OCI-LY1 (cell line): ENCODE results near the gene STX17.

Source experiments
- H2AFZ ChIP-seq: fragments of 200-600 bp; sonication (generic), shearing (Covaris generic); 2 replicates; pipeline ENCODE4 v1.6.0; 2014; ENCODE audit warnings: antibody characterized with exemption, mild to moderate bottlenecking, low read length
- H3F3A ChIP-seq: fragments of 200-600 bp; sonication (generic), shearing (Covaris generic); 2 replicates; pipeline ENCODE4 v1.6.0; 2014; ENCODE audit warnings: mild to moderate bottlenecking, antibody characterized with exemption, low read length, moderate library complexity; ENCODE audit not compliant: insufficient read depth
- H3K27ac ChIP-seq: fragments of 200-600 bp; sonication (generic); 2 replicates; pipeline ENCODE4 v1.5.1; 2014; ENCODE audit warnings: low read length, mixed run types, mild to moderate bottlenecking, low read depth; ENCODE audit not compliant: poor library complexity, severe bottlenecking
- H3K27me3 ChIP-seq: fragments of 200-600 bp; sonication (generic); 2 replicates; pipeline ENCODE4 v1.6.0; 2014; ENCODE audit warnings: antibody characterized with exemption, mild to moderate bottlenecking, low read length, moderate library complexity; ENCODE audit not compliant: insufficient read depth
- H3K36me3 ChIP-seq: fragments of 200-600 bp; sonication (generic); 2 replicates; pipeline ENCODE4 v1.6.1; 2014; ENCODE audit warnings: mild to moderate bottlenecking, antibody characterized with exemption, low read length, moderate library complexity, mixed read lengths; ENCODE audit not compliant: insufficient read depth
- H3K4me1 ChIP-seq: fragments of 200-600 bp; sonication (generic); 2 replicates; pipeline ENCODE4 v1.5.1; 2014; ENCODE audit warnings: mild to moderate bottlenecking, low read length, moderate library complexity; ENCODE audit not compliant: insufficient read depth, severe bottlenecking
- H3K4me2 ChIP-seq: fragments of 200-600 bp; sonication (generic), shearing (Covaris generic); 2 replicates; pipeline ENCODE4 v1.6.1; 2014; ENCODE audit warnings: low read length
- H3K4me3 ChIP-seq: fragments of 200-600 bp; sonication (generic); 2 replicates; pipeline ENCODE4 v1.5.1; 2014; ENCODE audit warnings: low read length, low read depth, mild to moderate bottlenecking, mixed read lengths; ENCODE audit not compliant: poor library complexity, severe bottlenecking
- H3K79me2 ChIP-seq: fragments of 200-600 bp; shearing (Covaris generic); 2 replicates; pipeline ENCODE4 v1.6.1; 2016; ENCODE audit warnings: mixed run types, low read length, mixed read lengths; ENCODE audit not compliant: insufficient read depth
- H3K9ac ChIP-seq: fragments of 200-600 bp; sonication (generic), shearing (Covaris generic); 2 replicates; pipeline ENCODE4 v1.6.1; 2014; ENCODE audit warnings: mild to moderate bottlenecking, low read length, mixed read lengths
- H3K9me2 ChIP-seq: fragments of 200-600 bp; sonication (generic), shearing (Covaris generic); 2 replicates; pipeline ENCODE4 v1.6.1; 2014; ENCODE audit warnings: low read depth, mild to moderate bottlenecking, low read length, mixed read lengths
- H3K9me3 ChIP-seq: fragments of 200-600 bp; shearing (Covaris generic); 2 replicates; pipeline ENCODE4 v1.6.1; 2014; ENCODE audit warnings: low read length, mixed read lengths
- H4K20me1 ChIP-seq: fragments of 200-600 bp; sonication (generic), shearing (Covaris generic); 2 replicates; pipeline ENCODE4 v1.6.0; 2016; ENCODE audit warnings: mild to moderate bottlenecking, low read length; ENCODE audit not compliant: insufficient read depth
- EZH2 ChIP-seq: fragments of 200-600 bp; sonication (generic), shearing (Covaris generic); IDR thresholded peaks from 2 replicates; pipeline ENCODE4 v1.8.0; 2017; ENCODE audit warnings: borderline replicate concordance, mixed run types, mild to moderate bottlenecking, antibody characterized with exemption, low read length, moderate library complexity, mixed read lengths
- TF ChIP-seq, protein P1 (sequence below): fragments of 200-600 bp; sonication (generic), shearing (Covaris generic); IDR thresholded peaks from 2 replicates; pipeline ENCODE4 v1.5.1; 2017; ENCODE audit warnings: mild to moderate bottlenecking, antibody characterized with exemption, low read length, moderate library complexity, mixed read lengths

The STX17 gene

DNA sequence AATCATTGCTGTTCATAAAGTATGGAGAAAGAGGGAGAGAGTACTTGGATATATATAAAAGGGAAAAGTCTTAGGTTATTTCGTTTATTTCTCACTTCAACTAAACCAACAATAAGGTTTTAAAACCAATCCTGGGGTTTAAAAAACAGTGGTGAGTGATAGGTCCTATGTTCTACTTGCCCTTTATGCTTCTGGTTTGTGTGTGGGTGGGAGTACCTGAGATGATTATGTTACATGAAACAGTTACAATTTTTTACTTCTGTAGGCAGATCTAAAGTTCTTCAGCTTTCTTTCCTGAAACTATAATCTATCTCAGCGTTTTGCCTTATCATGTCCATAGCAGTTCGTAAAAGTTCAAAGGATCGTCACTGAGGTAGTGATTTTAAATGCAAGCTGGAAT lies 49.2 kb downstream of the STX17 start:
- Histone ChIP-seq H3K4me1 (no peaks in the 10 kb centered on the region), H3F3A (no peaks in the 10 kb centered on the region), H3K9ac (no peak overlapping the region), H3K9me3 (no peaks in the 10 kb centered on the region; the same call in 1 of the 2 replicates), H3K27ac (no peak overlapping the region), H3K36me3 (peaks cover 21% of the 10 kb centered on the region), H3K79me2 (no peaks in the 10 kb centered on the region), H3K4me2 (no peak overlapping the region), H2AFZ (no peak overlapping the region), H4K20me1 (no peaks in the 10 kb centered on the region), H3K9me2 (no peaks in the 10 kb centered on the region), H3K4me3 (no peak overlapping the region), H3K27me3 (no peaks in the 10 kb centered on the region)
- TF ChIP-seq, protein P1, sequence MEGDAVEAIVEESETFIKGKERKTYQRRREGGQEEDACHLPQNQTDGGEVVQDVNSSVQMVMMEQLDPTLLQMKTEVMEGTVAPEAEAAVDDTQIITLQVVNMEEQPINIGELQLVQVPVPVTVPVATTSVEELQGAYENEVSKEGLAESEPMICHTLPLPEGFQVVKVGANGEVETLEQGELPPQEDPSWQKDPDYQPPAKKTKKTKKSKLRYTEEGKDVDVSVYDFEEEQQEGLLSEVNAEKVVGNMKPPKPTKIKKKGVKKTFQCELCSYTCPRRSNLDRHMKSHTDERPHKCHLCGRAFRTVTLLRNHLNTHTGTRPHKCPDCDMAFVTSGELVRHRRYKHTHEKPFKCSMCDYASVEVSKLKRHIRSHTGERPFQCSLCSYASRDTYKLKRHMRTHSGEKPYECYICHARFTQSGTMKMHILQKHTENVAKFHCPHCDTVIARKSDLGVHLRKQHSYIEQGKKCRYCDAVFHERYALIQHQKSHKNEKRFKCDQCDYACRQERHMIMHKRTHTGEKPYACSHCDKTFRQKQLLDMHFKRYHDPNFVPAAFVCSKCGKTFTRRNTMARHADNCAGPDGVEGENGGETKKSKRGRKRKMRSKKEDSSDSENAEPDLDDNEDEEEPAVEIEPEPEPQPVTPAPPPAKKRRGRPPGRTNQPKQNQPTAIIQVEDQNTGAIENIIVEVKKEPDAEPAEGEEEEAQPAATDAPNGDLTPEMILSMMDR: no peak
- no peak for TF ChIP-seq EZH2

DNA sequence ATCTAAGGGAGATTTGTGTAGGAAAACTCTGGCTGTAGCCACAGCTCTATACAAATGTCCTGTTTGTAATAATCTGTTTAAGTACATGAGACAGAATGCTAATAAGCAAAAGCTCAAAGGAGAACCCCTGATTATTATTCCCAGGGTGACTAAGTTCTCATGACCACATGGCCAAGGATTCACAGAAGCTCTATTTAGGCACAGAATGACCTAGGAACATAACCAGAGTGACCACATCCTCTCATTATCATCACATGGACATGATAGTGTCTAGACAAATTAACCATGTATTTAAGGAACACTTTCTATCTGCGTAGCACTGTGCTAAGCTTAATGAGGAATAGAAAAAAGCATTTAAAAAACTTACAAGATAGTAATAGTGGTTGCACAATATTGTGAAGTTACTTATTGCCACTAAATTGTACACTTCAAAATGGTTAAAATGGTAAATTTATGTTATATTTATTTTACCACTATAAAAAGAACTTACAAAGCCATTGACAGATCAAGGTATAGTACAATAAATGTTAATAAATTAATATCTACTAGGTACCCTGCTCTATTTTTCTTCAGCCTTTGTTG lies 56.3 kb downstream of the STX17 start:
- Histone ChIP-seq H2AFZ (no peak overlapping the region), H3K9ac (no peak overlapping the region), H3K27me3 (no peaks in the 10 kb centered on the region), H3K9me2 (no peaks in the 10 kb centered on the region), H3K9me3 (no peaks in the 10 kb centered on the region), H3K36me3 (no peaks in the 10 kb centered on the region), H3K27ac (no peak overlapping the region), H3K4me2 (no peak overlapping the region), H3F3A (no peaks in the 10 kb centered on the region), H3K4me3 (no peak overlapping the region), H3K4me1 (no peaks in the 10 kb centered on the region), H4K20me1 (no peaks in the 10 kb centered on the region), H3K79me2 (no peaks in the 10 kb centered on the region)
- TF ChIP-seq, protein P1: no peak
- no peak for TF ChIP-seq EZH2

DNA sequence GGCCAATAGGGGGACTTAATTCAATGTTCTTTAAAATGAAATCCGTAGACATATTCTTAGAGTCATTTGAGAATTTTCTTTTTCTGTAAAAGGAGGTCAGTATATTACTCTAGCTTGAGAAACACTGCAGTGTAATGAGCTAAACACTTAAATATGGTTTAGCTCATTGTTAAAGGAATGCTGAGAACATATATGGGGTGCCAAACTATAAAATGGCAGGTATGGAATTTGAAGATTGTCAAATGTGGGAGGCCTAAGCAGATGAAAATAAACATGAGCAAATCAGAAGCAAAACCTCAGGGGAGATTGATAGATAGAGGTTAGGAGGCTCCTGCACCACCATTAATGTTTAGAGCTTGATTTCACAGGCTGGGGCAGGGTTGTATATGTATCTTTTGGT lies 57.9 kb downstream of the STX17 start:
- no peak overlapping the region for H3K4me3 ChIP-seq
- H3K4me1 ChIP-seq: no peaks in the 10 kb centered on the region
- no peak overlapping the region for H3K4me2 ChIP-seq
- H3K27me3 ChIP-seq: no peaks in the 10 kb centered on the region
- H3K9ac ChIP-seq: no peak overlapping the region
- no peaks in the 10 kb centered on the region for H3F3A ChIP-seq
- TF ChIP-seq EZH2: no peak
- TF ChIP-seq, protein P1: no peak
- no peak overlapping the region for H2AFZ ChIP-seq
- no peaks in the 10 kb centered on the region for H3K9me3 ChIP-seq
- no peaks in the 10 kb centered on the region for H3K79me2 ChIP-seq
- H3K27ac ChIP-seq: no peak overlapping the region
- no peaks in the 10 kb centered on the region for H3K9me2 ChIP-seq
- H3K36me3 ChIP-seq: peaks cover 8% of the 10 kb centered on the region; the same call in 1 of the 2 replicates
- no peaks in the 10 kb centered on the region for H4K20me1 ChIP-seq
